Naive B cell (primary cell): Measurements from ENCODE around the gene ITGAL. TPM values are rescaled to one million over a fixed set of nuclear protein-coding genes. Genes with fewer than 3 reads are reported as not detected.
"Not testable (repeated sequence)": the region's sequence is repeated elsewhere in the genome, so short reads cannot be mapped to it uniquely, and the experiment has no call there.

Source experiments
- ATAC-seq, 2 donors: fragments of 150-1000 bp; cut with Tn5 transposase; 2 replicates each; pipeline ENCODE4 v1.10.0; 2021; ENCODE audit warnings: low read depth in 2 of 2, mild to moderate bottlenecking in 2 of 2, moderate library complexity in 2 of 2
- DNase-seq: peaks from one replicate; pipeline ENCODE4 v3.0.0; 2022
- H3K27ac Mint-ChIP-seq, 6 donors: one replicate each; pipeline ENCODE4 v1.8.0; 2020 to 2022; ENCODE audit warnings: mild to moderate bottlenecking in 6 of 6, mixed read lengths in 6 of 6, moderate library complexity in 5 of 6, inconsistent platforms in 2 of 6
- H3K27me3 Mint-ChIP-seq, 3 donors: one replicate each; pipeline ENCODE4 v1.8.0; 2021 to 2022; ENCODE audit warnings: mixed read lengths in 3 of 3, mild to moderate bottlenecking in 1 of 3
- H3K36me3 Mint-ChIP-seq, 2 donors: one replicate each; pipeline ENCODE4 v1.8.0; 2020 to 2022; ENCODE audit warnings: mixed read lengths in 2 of 2, inconsistent platforms in 1 of 2, mild to moderate bottlenecking in 1 of 2
- H3K4me1 Mint-ChIP-seq, 3 donors: one replicate each; pipeline ENCODE4 v1.8.0; 2020 to 2022; ENCODE audit warnings: mixed read lengths in 3 of 3, inconsistent platforms in 1 of 3, mild to moderate bottlenecking in 1 of 3, moderate library complexity in 1 of 3
- H3K4me3 Mint-ChIP-seq, 8 donors: one replicate each; pipeline ENCODE4 v1.8.0; 2020 to 2022; ENCODE audit warnings: mild to moderate bottlenecking in 8 of 8, mixed read lengths in 8 of 8, moderate library complexity in 8 of 8, inconsistent platforms in 2 of 8
- H3K9me3 Mint-ChIP-seq, 7 donors: one replicate each; pipeline ENCODE4 v1.8.0; 2020 to 2022; ENCODE audit warnings: mixed read lengths in 7 of 7, mild to moderate bottlenecking in 5 of 7, inconsistent platforms in 2 of 7, moderate library complexity in 1 of 7
- polyA plus RNA-seq, 6 donors: library from polyadenylated mRNA; unstranded; fragments of 300-500 nt; fragmentation: Illumina TruSeq; gene quantifications; one replicate each; pipeline ENCODE4 v1.2.3, GENCODE V29; 2021; ENCODE audit warnings: low read depth in 6 of 6

The ITGAL gene
- polyA plus RNA-seq, 6 donors from 2014 or later: 21.3 to 36.8 (median 25.6) TPM

DNA sequence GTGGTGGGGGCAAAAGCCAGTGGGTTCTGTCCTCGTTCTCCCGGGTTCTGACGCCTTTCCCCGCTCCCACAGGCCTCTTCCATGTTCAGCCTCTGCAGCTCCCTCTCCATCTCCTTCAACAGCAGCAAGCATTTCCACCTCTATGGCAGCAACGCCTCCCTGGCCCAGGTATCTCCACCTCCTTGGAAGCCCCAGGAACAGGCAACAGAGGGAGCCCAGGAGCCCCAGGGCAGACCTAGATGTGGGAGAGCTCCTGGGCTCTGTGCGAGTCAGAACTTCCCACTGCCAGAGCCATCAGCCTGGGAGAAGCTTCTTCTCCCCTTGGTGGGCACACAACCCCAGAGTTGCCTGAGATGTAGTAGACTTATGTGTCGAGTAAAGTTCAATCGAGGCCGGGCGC, 46.0 kb downstream of the ITGAL start:
- H3K36me3 Mint-ChIP-seq: peaks cover 11 to 37% of the 10 kb centered on the region in 2 donors
- peaks cover 0 to 8% (median 6%) of the 10 kb centered on the region in 3 donors for H3K4me1 Mint-ChIP-seq
- no peaks in the 10 kb centered on the region for H3K27me3 Mint-ChIP-seq
- DNase-seq (no peak), ATAC-seq (no peak)
- H3K9me3 Mint-ChIP-seq: no peaks in the 10 kb centered on the region
- peak overlapping the region in 1 of 8 donors; percentile 43 for H3K4me3 Mint-ChIP-seq
- H3K27ac Mint-ChIP-seq: no peak overlapping the region

DNA sequence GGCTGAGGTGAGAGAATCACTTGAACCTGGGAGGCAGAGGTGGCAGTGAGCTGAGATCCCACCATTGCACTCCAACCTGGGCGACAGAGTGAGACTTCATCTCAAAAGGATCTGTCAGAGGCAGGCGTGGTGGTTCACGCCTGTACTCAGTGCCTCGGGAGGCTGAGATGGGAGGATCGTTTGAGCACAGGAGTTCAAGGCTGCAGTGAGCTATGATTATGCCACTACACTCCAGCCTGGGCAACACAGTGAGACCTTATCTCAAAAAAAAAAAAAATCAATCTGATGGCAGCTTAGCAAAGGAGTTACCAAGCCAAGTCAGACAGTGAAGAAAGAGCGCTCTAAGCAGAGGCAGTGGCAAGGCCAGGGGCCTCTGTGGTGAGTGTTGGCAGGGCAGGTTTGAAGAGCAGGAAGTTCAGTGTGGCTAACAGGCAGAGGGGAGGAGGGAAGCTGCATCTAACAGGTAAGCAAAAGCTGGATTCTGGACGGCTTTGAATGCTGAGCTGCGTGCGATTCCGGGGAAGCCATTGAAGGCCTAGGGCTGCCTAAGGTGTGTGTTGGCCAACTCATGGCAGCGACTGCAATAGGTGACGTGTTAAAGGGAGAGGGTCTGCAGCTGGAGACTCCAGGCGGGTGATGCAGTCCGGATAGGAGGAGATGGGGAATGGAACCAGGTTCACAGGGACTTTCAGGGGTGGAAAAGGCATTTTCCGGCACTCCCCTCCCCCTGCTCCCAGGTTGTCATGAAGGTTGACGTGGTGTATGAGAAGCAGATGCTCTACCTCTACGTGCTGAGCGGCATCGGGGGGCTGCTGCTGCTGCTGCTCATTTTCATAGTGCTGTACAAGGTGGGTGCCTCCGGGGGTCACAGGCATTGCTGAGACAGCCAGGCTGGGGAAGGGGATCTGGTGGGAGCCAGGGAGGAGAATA, 46.8 kb downstream of the ITGAL start:
- DNase-seq: no peak
- no peaks in the 10 kb centered on the region for H3K9me3 Mint-ChIP-seq
- no peaks in the 10 kb centered on the region for H3K27me3 Mint-ChIP-seq
- H3K4me1 Mint-ChIP-seq: peaks cover 0 to 8% (median 6%) of the 10 kb centered on the region in 3 donors
- peak overlapping the region in 2 of 8 donors; percentile 43 to 44 for H3K4me3 Mint-ChIP-seq
- peak overlapping the region in 3 of 6 donors; percentile 35 to 83 (median 79) for H3K27ac Mint-ChIP-seq
- H3K36me3 Mint-ChIP-seq: peaks cover 11 to 33% of the 10 kb centered on the region in 2 donors
- ATAC-seq: no peak

DNA sequence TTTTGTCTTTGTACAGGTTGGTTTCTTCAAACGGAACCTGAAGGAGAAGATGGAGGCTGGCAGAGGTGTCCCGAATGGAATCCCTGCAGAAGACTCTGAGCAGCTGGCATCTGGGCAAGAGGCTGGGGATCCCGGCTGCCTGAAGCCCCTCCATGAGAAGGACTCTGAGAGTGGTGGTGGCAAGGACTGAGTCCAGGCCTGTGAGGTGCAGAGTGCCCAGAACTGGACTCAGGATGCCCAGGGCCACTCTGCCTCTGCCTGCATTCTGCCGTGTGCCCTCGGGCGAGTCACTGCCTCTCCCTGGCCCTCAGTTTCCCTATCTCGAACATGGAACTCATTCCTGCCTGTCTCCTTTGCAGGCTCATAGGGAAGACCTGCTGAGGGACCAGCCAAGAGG, 48.9 kb downstream of the ITGAL start:
- no peak overlapping the region for H3K4me3 Mint-ChIP-seq
- H3K36me3 Mint-ChIP-seq: peaks cover 11 to 25% of the 10 kb centered on the region in 2 donors
- H3K9me3 Mint-ChIP-seq: no peaks in the 10 kb centered on the region
- peak overlapping the region in 1 of 6 donors; percentile 38 for H3K27ac Mint-ChIP-seq
- DNase-seq (no peak), ATAC-seq (no peak)
- H3K27me3 Mint-ChIP-seq: no peaks in the 10 kb centered on the region
- H3K4me1 Mint-ChIP-seq: peaks cover 6 to 17% (median 10%) of the 10 kb centered on the region in 3 donors

GRCh38 chr16:30521873-30522641, 49.5 kb downstream of the ITGAL start:
- peaks cover 6 to 17% (median 10%) of the 10 kb centered on the region in 3 donors for H3K4me1 Mint-ChIP-seq
- peak overlapping the region in 2 of 8 donors; percentile 68 to 72 for H3K4me3 Mint-ChIP-seq
- no peaks in the 10 kb centered on the region for H3K27me3 Mint-ChIP-seq
- no peak for ATAC-seq
- no peaks in the 10 kb centered on the region for H3K9me3 Mint-ChIP-seq
- DNase-seq: no peak
- H3K27ac Mint-ChIP-seq: peak overlapping the region in 3 of 6 donors; percentile 34 to 83 (median 75)
- H3K36me3 Mint-ChIP-seq: peaks cover 11 to 25% of the 10 kb centered on the region in 2 donors

- Mint-ChIP-seq H3K4me3 (peak overlapping the region in 1 of 8 donors; percentile 72), H3K4me1 (peaks cover 12 to 24% (median 15%) of the 10 kb centered on the region in 3 donors), H3K36me3 (peaks cover 11 to 25% of the 10 kb centered on the region in 2 donors)
- H3K27me3 Mint-ChIP-seq, H3K9me3 Mint-ChIP-seq, ATAC-seq, DNase-seq, H3K27ac Mint-ChIP-seq: not testable (repeated sequence)
Measured at GRCh38 chr16:30522702-30523463, 50.3 kb downstream of the ITGAL start.

DNA sequence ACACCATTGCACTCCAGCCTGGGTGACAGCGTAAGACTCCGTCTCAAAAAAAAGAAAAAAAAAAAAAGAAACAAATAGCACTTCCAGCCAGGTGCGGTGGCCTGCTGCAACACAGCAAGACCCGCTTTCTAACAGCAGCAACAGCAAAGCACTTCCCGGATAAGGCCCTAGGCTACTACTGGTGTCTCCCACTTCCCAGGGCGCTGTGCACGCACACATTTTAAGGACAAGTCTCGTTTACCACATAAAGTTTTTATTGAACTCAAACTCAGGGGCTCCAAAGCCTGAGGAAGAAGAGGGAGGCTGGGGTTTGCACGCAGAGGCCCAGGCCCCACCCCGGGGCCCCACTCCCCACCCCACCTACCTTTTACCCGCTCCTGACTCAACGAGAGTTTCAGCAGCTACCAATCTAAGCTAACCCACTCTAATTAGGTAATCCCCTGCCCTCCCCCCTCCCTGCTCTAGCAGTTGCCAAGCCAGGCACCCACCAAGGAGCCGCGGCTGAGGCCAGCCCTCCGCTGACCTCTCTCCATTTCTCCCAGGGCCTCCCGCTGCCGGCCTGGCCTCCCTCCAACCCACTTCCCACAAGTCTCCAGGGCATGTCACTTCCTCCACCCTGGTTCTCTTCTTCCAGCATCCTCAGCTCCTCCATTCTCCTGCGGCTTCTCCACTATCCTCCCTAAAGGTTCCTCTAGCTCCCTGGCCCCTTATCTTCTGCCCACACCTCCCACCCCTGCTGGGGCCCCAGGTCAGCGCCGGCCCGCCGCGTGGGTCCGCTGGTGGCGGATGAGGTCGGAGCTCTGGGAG, 51.4 kb downstream of the ITGAL start:
- Mint-ChIP-seq H3K4me3 (peak overlapping the region in 3 of 8 donors; percentile 37 to 59 (median 47)), H3K9me3 (no peaks in the 10 kb centered on the region), H3K36me3 (peaks cover 7 to 18% of the 10 kb centered on the region in 2 donors), H3K27ac (peak overlapping the region in 1 of 6 donors; percentile 24), H3K4me1 (peaks cover 18 to 33% (median 22%) of the 10 kb centered on the region in 3 donors), H3K27me3 (no peaks in the 10 kb centered on the region)
- DNase-seq (no peak), ATAC-seq (no peak)

DNA sequence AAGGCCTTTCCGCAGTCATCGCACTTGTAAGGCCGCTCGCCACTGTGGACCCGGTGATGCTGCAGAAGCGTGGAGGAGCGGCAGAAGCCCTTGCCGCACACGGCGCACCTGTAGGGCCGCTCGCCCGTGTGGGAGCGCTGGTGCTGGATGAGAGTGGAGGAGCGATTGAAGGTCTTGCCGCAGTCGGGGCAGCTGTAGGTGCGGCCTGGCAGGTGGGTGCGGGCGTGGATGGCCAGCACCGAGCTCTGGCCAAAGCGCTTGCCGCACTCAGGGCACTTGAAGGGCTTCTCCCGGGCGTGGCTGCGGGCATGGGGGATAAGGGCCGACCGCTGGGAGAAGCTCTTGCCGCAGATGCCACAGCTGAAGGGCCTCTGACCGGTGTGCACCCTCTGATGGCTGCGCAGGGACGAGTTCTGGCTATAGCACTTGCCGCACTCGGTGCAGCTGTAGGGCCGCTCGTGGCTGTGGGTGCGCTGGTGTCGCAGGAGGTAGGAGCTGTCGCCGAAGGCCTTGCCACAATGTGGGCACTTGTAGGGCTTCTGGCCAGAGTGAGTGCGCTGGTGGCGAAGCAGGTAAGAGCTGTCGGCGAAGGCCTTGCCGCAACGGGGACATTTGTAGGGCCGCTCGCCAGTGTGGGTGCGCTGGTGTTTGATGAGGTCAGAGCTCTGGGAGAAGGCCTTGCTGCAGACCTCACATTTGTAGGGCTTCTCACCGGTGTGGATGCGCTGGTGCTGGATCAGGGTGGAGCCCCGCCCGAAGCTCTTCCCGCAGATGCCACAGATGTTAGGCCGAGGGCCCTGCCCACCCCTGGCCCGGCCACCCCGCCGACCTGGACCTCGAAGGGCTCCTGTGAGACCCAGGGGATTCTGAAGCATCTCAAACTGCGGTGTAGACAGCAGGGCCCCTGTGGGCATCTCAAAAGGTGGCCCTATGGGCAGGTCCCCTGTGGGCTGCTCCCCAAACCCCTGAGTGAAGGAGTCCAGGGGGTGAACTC, 52.3 kb downstream of the ITGAL start:
- Mint-ChIP-seq H3K27ac (no peak overlapping the region), H3K36me3 (peaks cover 7 to 9% of the 10 kb centered on the region in 2 donors), H3K27me3 (no peaks in the 10 kb centered on the region), H3K4me3 (peak overlapping the region in 7 of 8 donors; percentile 44 to 99 (median 62)), H3K9me3 (no peaks in the 10 kb centered on the region), H3K4me1 (peaks cover 18 to 28% (median 27%) of the 10 kb centered on the region in 3 donors)
- ATAC-seq (no peak), DNase-seq (no peak)

DNA sequence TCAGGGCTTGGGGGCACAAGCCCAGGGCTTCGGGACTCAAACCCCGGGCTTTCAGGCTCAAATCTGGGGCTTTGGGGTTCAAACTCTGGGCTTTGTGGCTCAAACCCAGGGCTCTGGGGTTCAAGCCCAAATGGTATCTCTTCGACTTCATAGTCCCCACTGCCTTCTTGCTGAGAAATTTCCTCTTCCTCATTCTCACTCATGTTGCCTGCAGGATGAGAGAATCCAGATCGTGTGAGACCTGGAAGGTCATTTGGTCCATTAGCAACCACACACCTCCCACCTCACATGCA, 53.2 kb downstream of the ITGAL start:
- Mint-ChIP-seq H3K27me3 (no peaks in the 10 kb centered on the region), H3K36me3 (peaks cover 7 to 8% of the 10 kb centered on the region in 2 donors)

GRCh38 chr16:30526137-30526822, 53.7 kb downstream of the ITGAL start, which contains the start of gene ZNF768:
Gene ZNF768 (minus strand): TSS chr16:30526566. CDS start chr16:30526413, 153 bp downstream.
- peaks cover 18 to 36% (median 32%) of the 10 kb centered on the region in 3 donors for H3K4me1 Mint-ChIP-seq
- H3K36me3 Mint-ChIP-seq: peaks cover 7 to 8% of the 10 kb centered on the region in 2 donors
- no peak for DNase-seq
- peak within 1 kb of the TSS; percentile 92 to 98 (median 96) for H3K27ac Mint-ChIP-seq
- H3K27me3 Mint-ChIP-seq: no peaks in the 10 kb centered on the region
- H3K9me3 Mint-ChIP-seq: no peaks in the 10 kb centered on the region
- peak within 1 kb of the TSS; percentile 83 to 99 (median 94) for H3K4me3 Mint-ChIP-seq
- ATAC-seq: peak; percentile 5 to 11

More for the DNA sequence above, 53.2 kb downstream of the ITGAL start:
- no peaks in the 10 kb centered on the region for H3K9me3 Mint-ChIP-seq
- H3K27ac Mint-ChIP-seq: peak overlapping the region in 5 of 6 donors; percentile 16 to 96 (median 81)
- ATAC-seq (no peak), DNase-seq (no peak)
- peak overlapping the region; percentile 82 to 99 (median 94) for H3K4me3 Mint-ChIP-seq
- H3K4me1 Mint-ChIP-seq: peaks cover 18 to 34% (median 32%) of the 10 kb centered on the region in 3 donors

- ATAC-seq (peak; percentile 76 to 81), DNase-seq (peak; percentile 91)
- Mint-ChIP-seq H3K27ac (peak overlapping the region; percentile 92 to 98 (median 96)), H3K4me1 (peaks cover 18 to 36% (median 34%) of the 10 kb centered on the region in 3 donors), H3K27me3 (no peaks in the 10 kb centered on the region), H3K9me3 (no peaks in the 10 kb centered on the region), H3K4me3 (peak overlapping the region; percentile 83 to 94 (median 92)), H3K36me3 (peaks cover 4 to 6% of the 10 kb centered on the region in 2 donors)
Measured at GRCh38 chr16:30526823-30527634, 54.5 kb downstream of the ITGAL start.
